GM23248 (cell line): ENCODE data around the gene TSPAN9. TPM values are rescaled to one million over a fixed set of nuclear protein-coding genes. Genes with fewer than 3 reads are reported as not detected.

Experiments
- DNase-seq: peaks from one replicate; pipeline ENCODE4 v3.0.0-alpha.2; 2015
- H2AFZ ChIP-seq: fragments of 200-600 bp; sonication (generic); 2 replicates; pipeline ENCODE4 v1.6.1; 2016; ENCODE audit warnings: antibody characterized with exemption
- H3F3A ChIP-seq: fragments of 200-600 bp; sonication (generic); 2 replicates; pipeline ENCODE4 v1.6.1; 2016; ENCODE audit warnings: mild to moderate bottlenecking, antibody characterized with exemption, mixed run types; ENCODE audit not compliant: insufficient read depth
- H3K27ac ChIP-seq: fragments of 200-600 bp; sonication (generic); 2 replicates; pipeline ENCODE4 v1.5.1; 2016; ENCODE audit warnings: mild to moderate bottlenecking
- H3K27me3 ChIP-seq: fragments of 200-600 bp; sonication (generic); replicated peaks from 2 replicates; pipeline ENCODE4 v1.6.1; 2016; ENCODE audit warnings: mild to moderate bottlenecking; ENCODE audit not compliant: insufficient read depth
- H3K36me3 ChIP-seq: fragments of 200-600 bp; sonication (generic); 2 replicates; pipeline ENCODE4 v1.6.1; 2016; ENCODE audit warnings: low read depth, mild to moderate bottlenecking
- H3K4me1 ChIP-seq: fragments of 200-600 bp; sonication (generic); 2 replicates; pipeline ENCODE4 v1.6.1; 2016; ENCODE audit warnings: mild to moderate bottlenecking; ENCODE audit not compliant: insufficient read depth
- H3K4me2 ChIP-seq: fragments of 200-600 bp; sonication (generic); one replicate; pipeline ENCODE4 v1.6.1; 2016; ENCODE audit warnings: mild to moderate bottlenecking; ENCODE audit not compliant: unreplicated experiment
- H3K4me3 ChIP-seq: fragments of 200-600 bp; sonication (generic); 2 replicates; pipeline ENCODE4 v1.5.1; 2016; ENCODE audit warnings: mild to moderate bottlenecking
- H3K79me2 ChIP-seq: fragments of 200-600 bp; sonication (generic); 2 replicates; pipeline ENCODE4 v1.6.1; 2016; ENCODE audit warnings: mild to moderate bottlenecking; ENCODE audit not compliant: insufficient read depth
- H3K9ac ChIP-seq: fragments of 200-600 bp; sonication (generic); 2 replicates; pipeline ENCODE4 v1.6.1; 2016; ENCODE audit warnings: mild to moderate bottlenecking
- H3K9me2 ChIP-seq: fragments of 200-600 bp; sonication (generic); 2 replicates; pipeline ENCODE4 v1.6.1; 2016; ENCODE audit warnings: mixed run types, mild to moderate bottlenecking, moderate library complexity; ENCODE audit not compliant: insufficient read depth
- H3K9me3 ChIP-seq: fragments of 200-600 bp; sonication (generic); one replicate; pipeline ENCODE4 v1.6.1; 2017; ENCODE audit warnings: low read depth
- H4K20me1 ChIP-seq: fragments of 200-600 bp; sonication (generic); 2 replicates; pipeline ENCODE4 v1.6.0; 2016; ENCODE audit not compliant: insufficient read depth
- EZH2 ChIP-seq: fragments of 200-600 bp; sonication (generic); IDR thresholded peaks from 2 replicates; pipeline ENCODE4 v1.6.1; 2018; ENCODE audit warnings: antibody characterized with exemption, mild to moderate bottlenecking; ENCODE audit not compliant: insufficient read depth, poor library complexity, severe bottlenecking
- EZH2phosphoT487 ChIP-seq: fragments of 200-600 bp; sonication (generic); IDR thresholded peaks from 2 replicates; pipeline ENCODE4 v1.6.1; 2018; ENCODE audit warnings: antibody characterized with exemption, moderate library complexity, mild to moderate bottlenecking, low read depth; ENCODE audit not compliant: insufficient read depth
- WGBS, 2 experiments: methylation state at CpG; one replicate each; pipeline ENCODE4 v1.1.6; 2015 to 2017; ENCODE audit warnings: low lambda C conversion rate in 2 of 2, low coverage in 1 of 2; ENCODE audit errors: missing lambda C conversion rate in 2 of 2; 5-methylcytosine and 5-hydroxymethylcytosine counted together
- in situ Hi-C: fragments of 300-500 bp; cut with MboI; formaldehyde crosslinking; loops from 2 replicates; pipeline ENCODE4 v1.15.0; 2020
- polyA plus RNA-seq: library from polyadenylated mRNA; unstranded; fragments of >200 nt; fragmentation: Nextera tagmentation; extraction: Ambion mirVana; gene quantifications from 2 replicates; pipeline ENCODE4 v1.2.1, GENCODE V29; 2016
- total RNA-seq: library from RNA; depleted of rRNA; stranded (reverse); fragments of >200 nt; shearing (Covaris generic); gene quantifications from 2 replicates; pipeline ENCODE4 v1.2.3, GENCODE V29; 2014

Gene TSPAN9
- total and polyA plus RNA-seq, 2 experiments from 2014 or later, result 9.5 to 14.4 TPM

- Histone ChIP-seq H3K9me3 (no peaks in the 10 kb centered on the region), H3K9ac (no peak overlapping the region), H3K36me3 (no peaks in the 10 kb centered on the region), H3K4me2 (no peak overlapping the region), H3F3A (no peaks in the 10 kb centered on the region), H3K27ac (no peak overlapping the region), H3K4me1 (peaks cover 17% of the 10 kb centered on the region), H4K20me1 (no peaks in the 10 kb centered on the region), H3K27me3 (no peaks in the 10 kb centered on the region), H3K4me3 (no peak overlapping the region), H2AFZ (no peak overlapping the region), H3K79me2 (no peaks in the 10 kb centered on the region), H3K9me2 (no peaks in the 10 kb centered on the region)
- DNase-seq, result no peak
- in situ Hi-C loops, result loop anchor here (5.0 kb wide), 1 partner anchor 143 kb away; no protein-coding TSS in a partner anchor
- 82 to 87% methylated on average over 13 of the region's 13 CpGs for WGBS, 2 experiments
- TF ChIP-seq EZH2 (no peak), EZH2phosphoT487 (no peak)
Measured at GRCh38 chr12:3134526-3135135, 57.5 kb downstream of the TSPAN9 start.

- in situ Hi-C loops, result no loop called here
- TF ChIP-seq EZH2phosphoT487, result no peak
- TF ChIP-seq EZH2, result no peak
- no peaks in the 10 kb centered on the region for H3K79me2 ChIP-seq
- no peak overlapping the region for H3K4me2 ChIP-seq
- H3K9me3 ChIP-seq, result no peaks in the 10 kb centered on the region
- H3K27me3 ChIP-seq, result no peaks in the 10 kb centered on the region
- no peaks in the 10 kb centered on the region for H3K9me2 ChIP-seq
- H3K4me3 ChIP-seq, result no peak overlapping the region
- H3K9ac ChIP-seq, result no peak overlapping the region
- H4K20me1 ChIP-seq, result no peaks in the 10 kb centered on the region
- 64 to 65% methylated on average over 19 of the region's 19 CpGs for WGBS, 2 experiments
- H3K36me3 ChIP-seq, result no peaks in the 10 kb centered on the region
- H2AFZ ChIP-seq, result no peak overlapping the region
- peak; percentile 74 for DNase-seq
- H3K4me1 ChIP-seq, result peaks cover 17% of the 10 kb centered on the region
- H3K27ac ChIP-seq, result no peak overlapping the region
- H3F3A ChIP-seq, result no peaks in the 10 kb centered on the region
Measured at GRCh38 chr12:3135522-3136461, 58.6 kb downstream of the TSPAN9 start.

GRCh38 chr12:3136641-3137267 is 59.6 kb downstream of the TSPAN9 start:
- H2AFZ ChIP-seq, result peak overlapping the region; percentile 50; the same call in 1 of the 2 replicates
- H3K4me3 ChIP-seq, result no peak overlapping the region
- DNase-seq, result no peak
- H3K27me3 ChIP-seq, result no peaks in the 10 kb centered on the region
- no peaks in the 10 kb centered on the region for H3K79me2 ChIP-seq
- H3K9ac ChIP-seq, result no peak overlapping the region
- no peak overlapping the region for H3K4me2 ChIP-seq
- no peaks in the 10 kb centered on the region for H3K9me2 ChIP-seq
- no peaks in the 10 kb centered on the region for H4K20me1 ChIP-seq
- WGBS, 2 experiments, result 91 to 93% methylated on average over 12 of the region's 12 CpGs
- H3K4me1 ChIP-seq, result peaks cover 17% of the 10 kb centered on the region
- in situ Hi-C loops, result no loop called here
- no peaks in the 10 kb centered on the region for H3F3A ChIP-seq
- H3K27ac ChIP-seq, result no peak overlapping the region
- no peaks in the 10 kb centered on the region for H3K36me3 ChIP-seq
- TF ChIP-seq EZH2phosphoT487 (no peak), EZH2 (no peak)
- H3K9me3 ChIP-seq, result no peaks in the 10 kb centered on the region

GRCh38 chr12:3137268-3137781 is 60.1 kb downstream of the TSPAN9 start:
- no peak overlapping the region for H3K4me2 ChIP-seq
- no peak for TF ChIP-seq EZH2
- no peak for TF ChIP-seq EZH2phosphoT487

More at GRCh38 chr12:3137268-3137781, 60.1 kb downstream of the TSPAN9 start:
- H3K36me3 ChIP-seq, result no peaks in the 10 kb centered on the region
- H3K9me2 ChIP-seq, result no peaks in the 10 kb centered on the region
- peak overlapping the region; percentile 50 for H2AFZ ChIP-seq
- H3K9ac ChIP-seq, result no peak overlapping the region; the same call in 1 of the 2 replicates
- peaks cover 17% of the 10 kb centered on the region for H3K4me1 ChIP-seq
- H3K27ac ChIP-seq, result no peak overlapping the region
- in situ Hi-C loops, result no loop called here
- DNase-seq, result peak; percentile 74
- no peak overlapping the region for H3K4me3 ChIP-seq
- H3K27me3 ChIP-seq, result no peaks in the 10 kb centered on the region
- no peaks in the 10 kb centered on the region for H3K79me2 ChIP-seq
- no peaks in the 10 kb centered on the region for H3F3A ChIP-seq
- 21 to 24% methylated on average over 7 to 8 of the region's 8 CpGs for WGBS, 2 experiments
- no peaks in the 10 kb centered on the region for H4K20me1 ChIP-seq
- H3K9me3 ChIP-seq, result no peaks in the 10 kb centered on the region
